Gastrocnemius medialis (tissue), 4 donors: ENCODE data around the gene OCSTAMP.

Experiments used
- POLR2A ChIP-seq, 2 donors: fragments of 450-650 bp; IDR thresholded peaks; one replicate each; pipeline ENCODE4 v1.6.1; 2017; ENCODE audit warnings: antibody characterized with exemption in 2 of 2, mild to moderate bottlenecking in 2 of 2, moderate library complexity in 2 of 2
- TF ChIP-seq, protein P1 (sequence below), 5 experiments: fragments of 450-650 bp in 3 of 5; fragments of 200-600 bp in 2 of 5; sonication (generic) in 2 of 5; IDR thresholded peaks in 4 of 5; conservative IDR thresholded peaks in 1 of 5; 1 replicate in 4 of 5; 2 replicates in 1 of 5; pipeline ENCODE4 v1.5.1; 2016 to 2019; ENCODE audit warnings: antibody characterized with exemption in 5 of 5, mild to moderate bottlenecking in 3 of 5, moderate library complexity in 3 of 5

DNA sequence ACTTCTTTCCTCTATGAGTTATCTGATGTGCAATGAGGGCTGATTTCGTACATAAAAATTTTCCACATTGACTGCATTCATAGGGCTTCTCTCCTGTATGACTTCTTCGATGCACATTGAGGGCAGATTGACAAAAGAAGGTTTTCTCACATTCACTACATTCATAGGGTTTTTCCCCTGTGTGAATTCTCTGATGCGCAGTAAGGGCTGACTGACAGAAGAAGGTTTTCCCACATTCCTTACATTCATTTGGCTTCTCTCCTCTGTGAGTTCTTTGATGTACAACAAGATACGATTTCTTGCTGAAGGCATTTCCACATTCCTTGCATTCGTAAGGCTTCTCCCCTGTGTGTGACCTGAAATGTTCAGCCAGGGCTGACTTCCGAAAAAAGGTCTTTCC, 48.5 kb downstream of the OCSTAMP start:
- TF ChIP-seq, protein P1, sequence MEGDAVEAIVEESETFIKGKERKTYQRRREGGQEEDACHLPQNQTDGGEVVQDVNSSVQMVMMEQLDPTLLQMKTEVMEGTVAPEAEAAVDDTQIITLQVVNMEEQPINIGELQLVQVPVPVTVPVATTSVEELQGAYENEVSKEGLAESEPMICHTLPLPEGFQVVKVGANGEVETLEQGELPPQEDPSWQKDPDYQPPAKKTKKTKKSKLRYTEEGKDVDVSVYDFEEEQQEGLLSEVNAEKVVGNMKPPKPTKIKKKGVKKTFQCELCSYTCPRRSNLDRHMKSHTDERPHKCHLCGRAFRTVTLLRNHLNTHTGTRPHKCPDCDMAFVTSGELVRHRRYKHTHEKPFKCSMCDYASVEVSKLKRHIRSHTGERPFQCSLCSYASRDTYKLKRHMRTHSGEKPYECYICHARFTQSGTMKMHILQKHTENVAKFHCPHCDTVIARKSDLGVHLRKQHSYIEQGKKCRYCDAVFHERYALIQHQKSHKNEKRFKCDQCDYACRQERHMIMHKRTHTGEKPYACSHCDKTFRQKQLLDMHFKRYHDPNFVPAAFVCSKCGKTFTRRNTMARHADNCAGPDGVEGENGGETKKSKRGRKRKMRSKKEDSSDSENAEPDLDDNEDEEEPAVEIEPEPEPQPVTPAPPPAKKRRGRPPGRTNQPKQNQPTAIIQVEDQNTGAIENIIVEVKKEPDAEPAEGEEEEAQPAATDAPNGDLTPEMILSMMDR (IDR thresholded peaks at IDR 0.05 in 4 of 5, conservative IDR thresholded peaks at IDR 0.05 in 1 of 5), result no peak
- TF ChIP-seq POLR2A (IDR thresholded peaks at IDR 0.05), result no peak
